Mucosa of rectum (tissue), 2 donors: ENCODE data around the gene CYP20A1.
"Not testable (repeated sequence)": the region's sequence is repeated elsewhere in the genome, so short reads cannot be mapped to it uniquely, and the experiment has no call there.

ENCODE experiments used
- H3K27ac ChIP-seq, 2 donors: one replicate each; pipeline ENCODE4 v1.7.0; 2013; ENCODE audit warnings: inconsistent platforms in 2 of 2, low read depth in 2 of 2, low read length in 2 of 2
- H3K27me3 ChIP-seq, 2 donors: one replicate each; pipeline ENCODE4 v1.7.0; 2013; ENCODE audit warnings: low read length in 2 of 2; ENCODE audit not compliant: control insufficient read depth in 2 of 2, insufficient read depth in 2 of 2
- H3K36me3 ChIP-seq, 2 donors: one replicate each; pipeline ENCODE4 v1.7.0; 2013; ENCODE audit warnings: low read length in 2 of 2; ENCODE audit not compliant: control insufficient read depth in 2 of 2, insufficient read depth in 2 of 2
- H3K4me1 ChIP-seq, 2 donors: one replicate each; pipeline ENCODE4 v1.7.0; 2013; ENCODE audit warnings: low read length in 2 of 2, mild to moderate bottlenecking in 1 of 2; ENCODE audit not compliant: control insufficient read depth in 2 of 2, insufficient read depth in 2 of 2
- H3K4me3 ChIP-seq, 2 donors: one replicate each; pipeline ENCODE4 v1.7.0; 2013; ENCODE audit warnings: low read length in 2 of 2
- H3K9ac ChIP-seq, 2 donors: one replicate each; pipeline ENCODE4 v1.7.0; 2013; ENCODE audit warnings: low read length in 2 of 2, low read depth in 1 of 2, mild to moderate bottlenecking in 1 of 2
- H3K9me3 ChIP-seq, 2 donors: one replicate each; pipeline ENCODE4 v1.7.0; 2013; ENCODE audit warnings: low read length in 2 of 2; ENCODE audit not compliant: control insufficient read depth in 2 of 2
- donor health status: healthy.
- donor health status: Normal muscosa, but diverticular disease.

CYP20A1 gene

DNA sequence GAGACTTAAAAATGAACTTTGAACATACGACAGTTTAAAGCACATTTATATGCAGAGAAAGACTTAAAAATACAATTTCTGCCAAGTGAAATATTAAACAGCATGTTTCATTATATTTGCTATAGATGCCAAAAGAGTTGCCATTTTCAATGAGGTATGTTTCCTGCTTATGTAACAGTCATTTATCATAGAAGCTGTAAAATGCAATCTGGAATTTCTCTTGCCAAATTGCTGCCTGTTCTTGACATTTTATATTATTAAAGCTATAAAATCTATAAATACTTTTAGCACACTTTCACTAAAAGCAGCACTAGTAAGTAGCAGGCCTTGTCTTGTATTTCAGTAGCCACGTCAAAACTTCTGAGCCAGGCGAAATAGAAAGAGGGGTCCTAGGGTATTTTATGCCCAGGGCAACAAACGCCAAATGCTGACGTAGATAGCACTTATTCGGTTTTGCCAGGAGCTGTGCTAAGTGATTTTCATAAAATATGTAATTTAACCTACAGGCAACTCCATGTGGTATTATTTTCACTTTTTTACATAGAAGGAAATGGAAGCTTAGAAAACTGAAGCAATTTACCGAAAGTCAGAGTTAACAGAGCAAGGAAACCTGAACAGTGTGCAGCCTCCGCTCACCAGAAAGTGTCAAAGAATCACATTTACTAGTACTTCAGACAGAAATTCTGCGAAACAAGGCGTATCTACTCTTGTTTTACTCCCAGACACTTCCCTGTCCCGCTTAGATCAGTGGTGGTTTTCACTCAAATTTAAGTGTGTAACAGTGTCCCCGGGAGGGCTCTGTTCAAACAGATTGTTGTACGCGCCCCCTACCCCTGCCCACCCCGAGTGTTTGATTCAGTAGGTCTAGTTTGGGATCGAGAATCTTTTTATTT, 1.2 kb upstream of the CYP20A1 start:
- no peaks in the 10 kb centered on the region for H3K27me3 ChIP-seq
- no peaks in the 10 kb centered on the region for H3K9me3 ChIP-seq
- peak overlapping the region; percentile 96 to 97 for H3K4me3 ChIP-seq
- peak overlapping the region in 1 of 2 donors; percentile 91 for H3K9ac ChIP-seq
- no peak overlapping the region for H3K27ac ChIP-seq
- peaks cover 6 to 7% of the 10 kb centered on the region in 2 donors for H3K4me1 ChIP-seq
- H3K36me3 ChIP-seq: no peaks in the 10 kb centered on the region

DNA sequence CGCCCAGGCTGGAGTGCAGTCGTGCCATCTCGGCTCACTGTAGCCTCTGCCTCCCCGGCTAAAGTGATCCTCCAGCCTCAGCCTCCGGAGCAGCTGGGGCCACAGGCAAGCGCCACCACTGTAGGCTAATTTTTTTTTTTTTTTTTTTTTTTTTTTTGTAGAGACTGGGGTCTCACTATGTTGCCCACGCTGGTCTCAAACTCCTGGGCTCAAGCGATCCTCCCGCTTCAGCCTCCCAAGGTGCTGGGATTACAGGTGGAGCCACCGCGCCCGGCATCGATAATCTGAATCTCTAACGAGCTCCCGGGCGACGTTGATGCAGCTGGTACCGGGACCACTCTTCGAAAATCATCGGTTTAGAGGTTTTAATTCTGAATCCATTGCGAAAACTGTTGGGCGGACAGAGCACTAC, 520 bp upstream of the CYP20A1 start:
- Histone ChIP-seq H3K9ac (peak overlapping the region; percentile 52 to 91), H3K36me3 (no peaks in the 10 kb centered on the region), H3K4me3 (peak overlapping the region; percentile 96 to 97), H3K9me3 (no peaks in the 10 kb centered on the region), H3K27me3 (no peaks in the 10 kb centered on the region), H3K4me1 (peaks cover 6 to 7% of the 10 kb centered on the region in 2 donors), H3K27ac (peak overlapping the region; percentile 99)

GRCh38 chr2:203240491-203240890, 1.7 kb downstream of the CYP20A1 start:
- Histone ChIP-seq H3K4me1 (peaks cover 6 to 7% of the 10 kb centered on the region in 2 donors), H3K9me3 (no peaks in the 10 kb centered on the region), H3K27me3 (no peaks in the 10 kb centered on the region), H3K36me3 (no peaks in the 10 kb centered on the region), H3K9ac (peak overlapping the region in 1 of 2 donors; percentile 5), H3K27ac (no peak overlapping the region), H3K4me3 (no peak overlapping the region)

GRCh38 chr2:203242518-203242917, 3.7 kb downstream of the CYP20A1 start:
- H3K4me1 ChIP-seq: peaks cover 6 to 7% of the 10 kb centered on the region in 2 donors
- no peaks in the 10 kb centered on the region for H3K9me3 ChIP-seq
- H3K9ac ChIP-seq: no peak overlapping the region
- no peak overlapping the region for H3K27ac ChIP-seq
- H3K36me3 ChIP-seq: peaks cover 3 to 10% of the 10 kb centered on the region in 2 donors
- H3K27me3 ChIP-seq: no peaks in the 10 kb centered on the region
- no peak overlapping the region for H3K4me3 ChIP-seq

DNA sequence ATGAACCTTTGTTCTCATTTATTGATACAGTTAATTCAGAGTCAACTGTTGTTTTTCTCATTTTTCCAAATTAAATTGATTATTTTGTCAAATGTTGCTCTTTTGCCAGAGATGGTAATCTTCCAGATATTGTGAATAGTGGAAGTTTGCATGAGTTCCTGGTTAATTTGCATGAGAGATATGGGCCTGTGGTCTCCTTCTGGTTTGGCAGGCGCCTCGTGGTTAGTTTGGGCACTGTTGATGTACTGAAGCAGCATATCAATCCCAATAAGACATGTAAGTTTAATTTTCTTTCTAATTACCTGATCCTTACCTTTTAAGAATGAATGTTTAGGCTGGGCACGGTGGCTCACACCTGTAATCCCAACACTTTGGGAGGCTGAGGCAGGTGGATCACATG, 7.8 kb downstream of the CYP20A1 start:
- Histone ChIP-seq H3K36me3 (peaks cover 9 to 24% of the 10 kb centered on the region in 2 donors), H3K27me3 (no peaks in the 10 kb centered on the region), H3K27ac (no peak overlapping the region), H3K4me3 (no peak overlapping the region), H3K9me3 (no peaks in the 10 kb centered on the region), H3K4me1 (no peaks in the 10 kb centered on the region), H3K9ac (no peak overlapping the region)

GRCh38 chr2:203252818-203253217, 14.0 kb downstream of the CYP20A1 start:
- no peaks in the 10 kb centered on the region for H3K27me3 ChIP-seq
- H3K4me3 ChIP-seq: no peak overlapping the region
- peaks cover 19 to 44% of the 10 kb centered on the region in 2 donors for H3K36me3 ChIP-seq
- no peak overlapping the region for H3K27ac ChIP-seq
- H3K9me3 ChIP-seq: no peaks in the 10 kb centered on the region
- H3K4me1 ChIP-seq: no peaks in the 10 kb centered on the region
- no peak overlapping the region for H3K9ac ChIP-seq

DNA sequence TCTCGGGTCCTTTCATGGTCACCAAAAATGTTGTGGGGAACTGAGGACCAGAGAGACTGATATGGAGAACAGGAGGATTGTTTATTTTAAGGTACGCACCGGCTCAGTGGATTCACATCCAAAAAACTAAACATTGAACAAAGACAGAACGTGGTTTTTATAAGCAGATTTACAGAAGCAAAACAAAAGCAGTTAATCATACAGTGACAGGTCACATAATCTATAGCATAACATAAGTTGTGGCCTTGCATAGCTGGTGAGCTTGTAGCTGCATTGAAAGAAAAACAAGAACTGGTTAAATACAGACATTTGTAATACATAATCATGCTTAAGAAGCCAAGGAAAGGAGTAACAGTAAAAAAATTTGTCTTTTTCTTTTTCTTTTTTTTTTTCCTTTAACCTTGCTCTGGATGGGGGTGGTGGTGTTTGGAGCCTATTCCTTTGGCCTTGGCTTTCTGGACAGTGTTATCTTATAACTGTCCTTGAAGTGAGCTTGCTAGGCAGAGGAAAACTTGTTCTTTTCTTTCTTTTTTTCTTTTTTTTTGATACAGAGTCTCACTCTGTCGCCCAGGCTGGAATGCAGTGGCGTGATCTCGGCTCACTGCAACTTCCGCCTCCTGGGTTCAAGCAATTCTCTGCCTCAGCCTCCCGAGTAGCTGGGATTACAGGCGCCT, 14.7 kb downstream of the CYP20A1 start:
- H3K36me3 ChIP-seq: peaks cover 23 to 45% of the 10 kb centered on the region in 2 donors
- H3K4me1 ChIP-seq, H3K4me3 ChIP-seq, H3K27me3 ChIP-seq, H3K27ac ChIP-seq, H3K9ac ChIP-seq, H3K9me3 ChIP-seq: not testable (repeated sequence)

GRCh38 chr2:203261326-203262159, 22.7 kb downstream of the CYP20A1 start:
- Histone ChIP-seq H3K9ac (no peak overlapping the region), H3K27me3 (no peaks in the 10 kb centered on the region), H3K4me3 (no peak overlapping the region), H3K4me1 (no peaks in the 10 kb centered on the region), H3K9me3 (no peaks in the 10 kb centered on the region), H3K36me3 (peaks cover 22 to 23% of the 10 kb centered on the region in 2 donors), H3K27ac (no peak overlapping the region)

DNA sequence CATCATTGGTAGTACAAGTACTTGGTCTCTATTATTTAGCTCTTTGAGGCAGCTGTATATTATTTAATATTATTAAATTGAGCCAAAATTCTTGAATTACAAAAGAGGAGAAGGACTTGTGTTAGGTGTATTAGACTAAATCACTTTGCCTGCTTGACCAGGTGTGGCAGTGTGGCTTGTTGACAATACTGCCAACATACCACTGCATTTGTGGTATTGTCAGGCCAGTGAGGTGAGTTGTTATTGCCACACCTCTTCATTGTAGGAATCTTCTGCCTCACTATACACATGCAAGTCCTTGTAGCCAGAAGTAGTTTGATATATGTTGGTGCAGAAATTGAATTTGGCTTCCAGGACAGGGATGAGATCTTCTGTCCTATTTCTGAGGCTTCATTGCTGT, 40.5 kb downstream of the CYP20A1 start:
- H3K9ac ChIP-seq: no peak overlapping the region
- no peak overlapping the region for H3K4me3 ChIP-seq
- H3K9me3 ChIP-seq: no peaks in the 10 kb centered on the region
- peaks cover 39 to 42% of the 10 kb centered on the region in 2 donors for H3K36me3 ChIP-seq
- H3K27me3 ChIP-seq: no peaks in the 10 kb centered on the region
- H3K4me1 ChIP-seq: no peaks in the 10 kb centered on the region
- H3K27ac ChIP-seq: no peak overlapping the region
